IMR-90 (cell line): ENCODE measurements around the gene INF2. TPM values are rescaled to one million over a fixed set of nuclear protein-coding genes. Genes with fewer than 3 reads are reported as not detected.

Experiments
- ATAC-seq: fragments of 200-7000 bp; cut with Tn5 transposase; 2 replicates; pipeline ENCODE4 v1.9.1; 2020; ENCODE audit warnings: low read depth, mild to moderate bottlenecking, moderate library complexity
- BruUV-seq: library from RNA; stranded (reverse); fragments of 400-500 nt; replicated peaks from 2 replicates; lab custom pipeline; 2021; lab: Mats Ljungman, UMichigan
- CTCF ChIA-PET: fragments of 300-600 bp; formaldehyde crosslinking; extraction: SDS; loops from one replicate; lab custom pipeline; 2021; ENCODE audit warnings: antibody characterized with exemption; lab: Yijun Ruan, JAX
- POLR2A ChIA-PET: fragments of 300-600 bp; sonication (Branson Sonifier 250); formaldehyde crosslinking; loops from one replicate; lab custom pipeline; 2022; ENCODE audit warnings: antibody characterized with exemption; ENCODE audit not compliant: unreplicated experiment; lab: Charles Lee
- DNase-seq: peaks from one replicate; pipeline ENCODE4 v3.0.0; 2013
- H2AFZ ChIP-seq: replicated peaks from 2 replicates; pipeline ENCODE3; 2013; ENCODE audit warnings: low read length, mild to moderate bottlenecking; ENCODE audit not compliant: poor library complexity
- H2AK5ac ChIP-seq: 2 replicates; pipeline ENCODE4 v1.6.1; 2013; ENCODE audit warnings: low read depth, low read length, inconsistent platforms
- H2AK9ac ChIP-seq: replicated peaks from 2 replicates; pipeline ENCODE3; 2013; ENCODE audit warnings: mild to moderate bottlenecking, low read depth, low read length, moderate library complexity; ENCODE audit not compliant: poor library complexity
- H2BK120ac ChIP-seq: 2 replicates; pipeline ENCODE4 v1.6.1; 2013; ENCODE audit warnings: low read depth, low read length, inconsistent platforms
- H2BK15ac ChIP-seq: 3 replicates; pipeline ENCODE4 v1.6.1; 2013; ENCODE audit warnings: low read depth, low read length, inconsistent platforms
- H2BK20ac ChIP-seq: 2 replicates; pipeline ENCODE4 v1.6.1; 2013; ENCODE audit warnings: low read depth, mild to moderate bottlenecking, inconsistent platforms, low read length, moderate library complexity
- H2BK5ac ChIP-seq: 2 replicates; pipeline ENCODE4 v1.6.1; 2013; ENCODE audit warnings: mild to moderate bottlenecking, low read depth, low read length, inconsistent platforms; ENCODE audit not compliant: poor library complexity, severe bottlenecking
- H3K14ac ChIP-seq: replicated peaks from 2 replicates; pipeline ENCODE4 v1.6.1; 2013; ENCODE audit warnings: low read depth, low read length, inconsistent platforms
- H3K18ac ChIP-seq: 2 replicates; pipeline ENCODE4 v1.6.1; 2013; ENCODE audit warnings: low read depth, low read length, control low read depth
- H3K23ac ChIP-seq: 2 replicates; pipeline ENCODE4 v1.6.1; 2013; ENCODE audit warnings: low read depth, low read length, inconsistent platforms
- H3K27ac ChIP-seq: 2 replicates; pipeline ENCODE4 v1.5.1; 2013; ENCODE audit warnings: mild to moderate bottlenecking, control low read depth, low read length; ENCODE audit not compliant: insufficient read depth
- H3K27me3 ChIP-seq: 2 replicates; pipeline ENCODE4 v1.6.1; 2013; ENCODE audit warnings: low read length; ENCODE audit not compliant: control insufficient read depth, insufficient read depth
- H3K36me3 ChIP-seq: 2 replicates; pipeline ENCODE4 v1.6.1; 2013; ENCODE audit warnings: low read length, mixed read lengths; ENCODE audit not compliant: control insufficient read depth, insufficient read depth
- H3K4ac ChIP-seq: 2 replicates; pipeline ENCODE4 v1.6.1; 2013; ENCODE audit warnings: low read depth, low read length, inconsistent platforms
- H3K4me1 ChIP-seq: 2 replicates; pipeline ENCODE4 v1.6.1; 2013; ENCODE audit warnings: low read length, mixed read lengths; ENCODE audit not compliant: control insufficient read depth, insufficient read depth
- H3K4me2 ChIP-seq: 2 replicates; pipeline ENCODE4 v1.6.1; 2013; ENCODE audit warnings: low read depth, mild to moderate bottlenecking, control low read depth, low read length, moderate library complexity
- H3K4me3 ChIP-seq: 2 replicates; pipeline ENCODE4 v1.5.1; 2013; ENCODE audit warnings: low read depth, mild to moderate bottlenecking, control low read depth, low read length, moderate library complexity; ENCODE audit not compliant: insufficient read depth
- H3K56ac ChIP-seq: 2 replicates; pipeline ENCODE4 v1.6.1; 2013; ENCODE audit warnings: low read length, inconsistent platforms; ENCODE audit not compliant: insufficient read depth; ENCODE audit errors: extremely low read depth
- H3K79me1 ChIP-seq, 2 experiments: 2 replicates each; pipeline ENCODE4 v1.6.1; 2013; ENCODE audit warnings: low read length in 2 of 2, inconsistent platforms in 1 of 2, low read depth in 1 of 2
- H3K9ac ChIP-seq: 2 replicates; pipeline ENCODE4 v1.6.1; 2013; ENCODE audit warnings: low read depth, low read length, control low read depth
- H3K9me1 ChIP-seq: 2 replicates; pipeline ENCODE4 v1.6.1; 2013; ENCODE audit warnings: low read length, inconsistent platforms; ENCODE audit not compliant: insufficient read depth
- H3K9me3 ChIP-seq: 2 replicates; pipeline ENCODE4 v1.6.1; 2013; ENCODE audit warnings: low read length; ENCODE audit not compliant: control insufficient read depth, insufficient read depth
- H4K20me1 ChIP-seq: 2 replicates; pipeline ENCODE4 v1.6.1; 2013; ENCODE audit warnings: low read length, inconsistent platforms; ENCODE audit not compliant: insufficient read depth
- H4K5ac ChIP-seq: 2 replicates; pipeline ENCODE4 v1.6.1; 2013; ENCODE audit warnings: mild to moderate bottlenecking, low read depth, low read length, control low read depth
- H4K8ac ChIP-seq, 2 experiments: 2 replicates each; pipeline ENCODE4 v1.6.1; 2013; ENCODE audit warnings: low read depth in 2 of 2, low read length in 2 of 2, control low read depth in 1 of 2, inconsistent platforms in 1 of 2
- H4K91ac ChIP-seq: 2 replicates; pipeline ENCODE4 v1.6.1; 2013; ENCODE audit warnings: low read depth, low read length, inconsistent platforms; ENCODE audit not compliant: insufficient read depth
- BHLHE40 ChIP-seq: fragments of 150-350 bp; IDR thresholded peaks from 2 replicates; pipeline ENCODE4 v1.6.1; 2016; ENCODE audit warnings: mild to moderate bottlenecking, low read depth, low read length
- CEBPB ChIP-seq: IDR thresholded peaks from 2 replicates; pipeline ENCODE4 v1.6.1; 2012; ENCODE audit warnings: low read depth, low read length, improper control_type of control experiment
- CHD1 ChIP-seq: IDR thresholded peaks from 2 replicates; pipeline ENCODE4 v1.6.1; 2012; ENCODE audit warnings: low read depth, low read length, improper control_type of control experiment
- CTCF ChIP-seq: conservative IDR thresholded peaks from 2 replicates; pipeline ENCODE4 v1.5.1; 2012; ENCODE audit warnings: mild to moderate bottlenecking, low read depth, low read length, improper control_type of control experiment
- ELK1 ChIP-seq: fragments of 150-350 bp; IDR thresholded peaks from 2 replicates; pipeline ENCODE4 v1.6.1; 2016; ENCODE audit warnings: low read depth, mild to moderate bottlenecking, low read length, moderate library complexity, borderline replicate concordance
- FOS ChIP-seq: fragments of 150-350 bp; IDR thresholded peaks from 2 replicates; pipeline ENCODE4 v1.6.1; 2016; ENCODE audit warnings: low read depth, low read length
- MAFK ChIP-seq: IDR thresholded peaks from 2 replicates; pipeline ENCODE4 v1.6.1; 2012; ENCODE audit warnings: low read depth, low read length, improper control_type of control experiment
- MXI1 ChIP-seq: IDR thresholded peaks from 2 replicates; pipeline ENCODE4 v1.6.1; 2012; ENCODE audit warnings: low read depth, mild to moderate bottlenecking, low read length, moderate library complexity, borderline replicate concordance
- POLR2A ChIP-seq: IDR thresholded peaks from 2 replicates; pipeline ENCODE4 v1.6.1; 2012; ENCODE audit warnings: mild to moderate bottlenecking, low read depth, low read length
- RAD21 ChIP-seq: IDR thresholded peaks from 2 replicates; pipeline ENCODE4 v1.6.1; 2012; ENCODE audit warnings: low read length, improper control_type of control experiment
- RCOR1 ChIP-seq: IDR thresholded peaks from 2 replicates; pipeline ENCODE4 v1.6.1; 2012; ENCODE audit warnings: mild to moderate bottlenecking, low read length, improper control_type of control experiment; ENCODE audit not compliant: insufficient replicate concordance
- RFX5 ChIP-seq: IDR thresholded peaks from 2 replicates; pipeline ENCODE4 v1.8.0; 2012; ENCODE audit warnings: low read depth, mild to moderate bottlenecking, low read length, moderate library complexity
- SMC3 ChIP-seq: fragments of 150-350 bp; IDR thresholded peaks from 2 replicates; pipeline ENCODE4 v1.6.1; 2016; ENCODE audit warnings: low read depth, mild to moderate bottlenecking, antibody characterized with exemption, low read length, moderate library complexity
- USF2 ChIP-seq: fragments of 150-350 bp; IDR thresholded peaks from 2 replicates; pipeline ENCODE4 v1.6.1; 2017; ENCODE audit warnings: mild to moderate bottlenecking, antibody characterized with exemption, low read length, low read depth
- WGBS, 2 experiments: methylation state at CpG; one replicate each; pipeline versions ENCODE4 v1.1.5 to v1.1.7; 2013; ENCODE audit warnings: missing lambda C conversion rate in 2 of 2; ENCODE audit not compliant: insufficient read length in 1 of 2; ENCODE audit errors: extremely low coverage in 2 of 2; 5-methylcytosine and 5-hydroxymethylcytosine counted together
- dilution Hi-C: fragments of 300-500 bp; cut with HindIII; formaldehyde crosslinking; loops from one replicate; pipeline ENCODE4 v1.14.3; 2018; ENCODE audit warnings: low sequenced_read_pairs; ENCODE audit not compliant: unreplicated experiment
- in situ Hi-C: fragments of 300-500 bp; cut with MboI; formaldehyde crosslinking; loops from 3 replicates; pipeline ENCODE4 v1.14.3; 2019; ENCODE audit warnings: low sequenced_read_pairs, inconsistent platforms, mixed read lengths
- intact Hi-C: fragments of 100-400 bp; cut with micrococcal nuclease; formaldehyde crosslinking; loops from 2 replicates; pipeline ENCODE4 v1.10.0; 2022
- polyA plus RNA-seq, 3 experiments: library from polyadenylated mRNA; depleted of rRNA; stranded (reverse); fragments of >200 nt; gene quantifications; 2 replicates each; pipeline ENCODE4 v1.2.3, GENCODE V29; 2012; ENCODE audit warnings: low replicate concordance in 1 of 3
- total RNA-seq: library from RNA; depleted of rRNA; stranded (reverse); fragments of >200 nt; gene quantifications from 2 replicates; pipeline ENCODE4 v1.2.3, GENCODE V29; 2012

Gene INF2
- total and polyA plus RNA-seq, 2 of the 4 experiments (the other 2 are of a cell fraction), result 16.8 to 62.1 TPM

GRCh38 chr14:104665114-104665656, 24.2 kb upstream of the INF2 start:
- POLR2A ChIA-PET, result interaction anchor here (0.8 kb wide), 1 partner anchor 24 kb away, joined by 3 read pairs; no protein-coding TSS in a partner anchor
- H3K4me3 ChIP-seq, result no peak overlapping the region
- peak overlapping the region; percentile 69 for H3K18ac ChIP-seq
- 0 out of 2 replicates have a peak overlapping the region, but pooled peaks have one; percentile 17 for H3K9ac ChIP-seq
- 50% methylated on average over 1 of the region's 2 CpGs; no CpG with 5 or more reads in 1 of the 2 experiments for WGBS, 2 experiments
- ATAC-seq (peak; percentile 71), DNase-seq (peak; percentile 33)
- no peak overlapping the region for H3K4me2 ChIP-seq
- H4K20me1 ChIP-seq, result no peaks in the 10 kb centered on the region
- intact Hi-C loops (loop anchor here (1.0 kb wide), 1 partner anchor 24 kb away; the partner anchor contains the start of gene INF2), dilution Hi-C loops (no loop called here), in situ Hi-C loops (no loop called here)
- no peak overlapping the region; the same call in 1 of the 2 replicates for H2BK20ac ChIP-seq
- no peak overlapping the region for H3K56ac ChIP-seq
- H2AK9ac ChIP-seq, result peak overlapping the region; percentile 42
- H4K5ac ChIP-seq, result peak overlapping the region; percentile 78; the same call in 1 of the 2 replicates
- peaks cover 4% of the 10 kb centered on the region; the same call in 1 of the 2 replicates for H3K9me3 ChIP-seq
- CTCF ChIA-PET, result interaction anchor here (1.2 to 1.4 kb wide), 2 partner anchors 16 to 44 kb away, joined by 4 to 6 read pairs; no protein-coding TSS in a partner anchor
- H3K14ac ChIP-seq, result peak overlapping the region; percentile 38; the same call in 1 of the 2 replicates
- H3K27ac ChIP-seq, result no peak overlapping the region
- peak overlapping the region; percentile 94 for H2BK5ac ChIP-seq
- peak overlapping the region; percentile 81 for H2AFZ ChIP-seq
- no TSS peak for BruUV-seq
- peak overlapping the region; percentile 82 to 88; a peak in 3 of 4 replicates for H4K8ac ChIP-seq
- H3K27me3 ChIP-seq, result peaks cover 2% of the 10 kb centered on the region; the same call in 1 of the 2 replicates
- H3K23ac ChIP-seq, result peak overlapping the region; percentile 71; the same call in 1 of the 2 replicates
- H3K79me1 ChIP-seq, result no peaks in the 10 kb centered on the region
- H3K4ac ChIP-seq, result peak overlapping the region; percentile 86
- H3K9me1 ChIP-seq, result peaks cover 7% of the 10 kb centered on the region
- peak overlapping the region; percentile 84; the same call in 1 of the 3 replicates for H2BK15ac ChIP-seq
- peak overlapping the region; percentile 68 for H4K91ac ChIP-seq
- H3K36me3 ChIP-seq, result no peaks in the 10 kb centered on the region
- peaks cover 6% of the 10 kb centered on the region; the same call in 1 of the 2 replicates for H3K4me1 ChIP-seq
- H2BK120ac ChIP-seq, result peak overlapping the region; percentile 76
- peak overlapping the region; percentile 98 for H2AK5ac ChIP-seq
- TF ChIP-seq USF2, result no peak
- TF ChIP-seq FOS, result no peak
- no peak for TF ChIP-seq RCOR1
- no peak for TF ChIP-seq BHLHE40
- no peak for TF ChIP-seq POLR2A
- TF ChIP-seq MAFK, result no peak
- no peak for TF ChIP-seq SMC3
- no peak for TF ChIP-seq RFX5
- no peak for TF ChIP-seq CTCF
- TF ChIP-seq RAD21, result no peak
- TF ChIP-seq CHD1, result no peak
- TF ChIP-seq MXI1, result no peak
- no peak for TF ChIP-seq ELK1
- TF ChIP-seq CEBPB, result no peak
